Measurements from ENCODE around the gene SLIT3.

The SLIT3 gene

DNA sequence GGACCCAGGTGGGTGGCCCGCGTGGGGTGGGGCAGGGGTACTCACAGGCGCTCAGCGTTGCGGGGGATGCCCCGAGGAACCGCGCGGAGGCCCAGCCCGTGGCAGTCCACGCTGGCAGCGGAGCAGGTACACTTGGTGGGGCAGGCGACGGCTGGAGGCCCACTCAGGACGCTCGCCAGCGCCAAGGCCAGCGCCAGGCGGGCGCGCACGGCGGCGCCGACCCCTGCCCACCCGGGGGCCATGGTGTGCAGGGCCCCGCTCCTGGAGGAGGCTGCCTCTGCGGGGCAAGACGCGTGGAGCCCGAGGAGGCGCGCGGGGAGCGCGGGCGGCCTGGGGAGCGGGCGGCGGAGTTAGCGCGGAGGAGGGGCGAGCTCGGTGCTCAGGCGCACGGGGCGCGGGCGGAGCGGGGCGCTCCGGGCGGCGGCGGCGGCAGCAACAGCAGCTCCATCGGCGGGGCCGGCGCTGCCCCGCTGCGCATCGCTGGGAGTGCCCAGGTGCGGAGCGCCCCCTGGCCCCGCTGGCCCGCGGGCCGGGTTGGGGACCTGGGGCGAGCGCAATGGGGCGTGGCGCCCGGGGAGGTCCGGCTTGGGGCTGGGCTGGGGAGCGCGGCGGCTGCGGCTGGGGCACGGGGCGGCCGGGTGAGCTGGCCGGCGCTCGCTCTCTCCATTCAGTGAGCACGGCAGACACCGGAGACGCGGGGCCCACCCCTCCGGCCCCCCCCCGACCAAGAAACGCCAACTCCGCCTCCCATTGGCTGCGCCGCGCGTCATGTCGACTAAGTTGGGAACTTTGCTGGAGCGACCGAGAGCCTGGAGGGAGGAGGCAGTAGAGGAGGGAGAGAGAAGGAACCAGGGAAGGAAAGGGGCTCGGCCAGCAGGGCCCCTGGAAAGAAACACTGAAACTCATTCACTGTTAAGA is at the start of gene SLIT3:
Gene SLIT3, minus strand, starts transcription at position 672 of the 918 bp plus-strand sequence. Its CDS starts 430 bp downstream, at position 242.
- DNase-seq (ENCODE audit: low read depth), result no peak

DNA sequence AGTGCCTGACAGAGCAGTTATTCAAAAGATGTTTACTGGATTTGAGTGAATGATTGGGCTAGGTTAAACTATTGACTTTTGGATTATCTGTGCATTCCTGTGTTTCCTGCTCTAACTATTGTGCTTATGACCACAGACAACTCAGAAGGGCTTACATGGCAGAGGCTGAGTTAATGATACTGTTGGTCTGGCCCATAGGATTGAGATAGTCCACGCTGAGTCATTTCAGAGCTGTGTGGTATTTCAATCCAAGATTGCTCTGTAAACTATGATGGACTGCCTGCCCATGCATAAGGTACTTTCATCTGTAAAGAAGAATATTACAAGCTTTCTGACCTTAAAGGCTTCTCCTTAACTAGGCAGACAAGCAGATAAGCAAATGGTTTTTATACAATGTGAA is 49.1 kb upstream of the SLIT3 start:
- DNase-seq (ENCODE audit: low read depth), result no peak

DNA sequence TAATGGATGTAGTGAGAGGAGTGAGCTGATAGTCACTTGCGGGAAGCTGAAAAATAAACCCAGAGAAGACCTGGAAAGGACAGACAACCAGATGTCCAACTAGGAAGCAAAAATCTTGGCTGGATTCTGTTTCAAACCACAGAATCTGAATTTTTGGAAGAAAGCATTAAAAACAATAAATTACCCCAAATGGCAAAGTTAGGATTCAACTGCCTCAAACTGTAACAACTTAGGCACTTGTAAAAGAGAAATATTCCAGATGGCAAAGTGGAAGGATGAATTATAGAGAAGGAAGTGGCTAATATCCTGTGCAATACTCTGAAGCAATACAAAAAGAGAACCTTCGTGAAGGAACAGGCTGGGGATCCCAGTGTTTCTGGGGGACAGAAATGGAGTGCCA is 46.8 kb upstream of the SLIT3 start:
- DNase-seq (ENCODE audit: low read depth), result no peak

DNA sequence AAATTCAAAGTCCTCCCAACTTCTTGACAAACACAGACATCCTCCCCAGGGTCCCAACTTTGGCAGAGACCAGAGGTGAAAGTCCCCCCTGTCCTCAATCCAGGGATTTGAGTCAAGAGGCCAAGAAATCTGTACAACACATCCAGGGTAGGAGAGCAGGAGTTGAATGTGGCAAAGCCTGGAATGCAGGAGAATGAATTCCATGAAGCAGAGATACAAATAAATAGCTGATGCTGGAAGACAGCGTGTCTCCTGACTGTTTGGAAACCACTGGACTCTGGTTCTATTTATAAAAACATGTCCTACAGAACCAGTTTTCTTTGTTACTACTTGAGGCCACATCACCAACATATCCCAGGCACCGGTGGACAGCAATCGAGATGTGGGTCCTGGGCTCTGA is 43.7 kb upstream of the SLIT3 start:
- no peak for DNase-seq (ENCODE audit: low read depth)

DNA sequence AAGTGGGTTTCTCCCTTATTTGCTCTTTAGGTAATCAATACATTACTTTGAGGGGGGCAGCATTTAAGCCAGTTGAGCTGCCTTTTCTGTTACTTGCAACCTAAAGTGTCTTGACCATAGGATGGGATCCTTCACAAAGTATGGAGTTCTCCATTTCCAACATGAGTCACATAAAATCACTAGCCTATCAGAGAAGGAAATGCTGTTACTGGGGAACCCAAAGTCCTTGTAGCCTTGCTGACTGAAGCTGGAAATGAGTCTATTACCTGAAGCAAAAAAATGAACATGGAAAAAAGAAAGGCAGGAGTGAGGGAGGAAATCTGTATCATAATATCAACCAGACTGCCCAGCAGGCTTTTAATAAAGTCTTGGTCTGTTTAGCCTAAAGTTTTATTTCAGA is 42.8 kb upstream of the SLIT3 start:
- DNase-seq (ENCODE audit: low read depth), result no peak

DNA sequence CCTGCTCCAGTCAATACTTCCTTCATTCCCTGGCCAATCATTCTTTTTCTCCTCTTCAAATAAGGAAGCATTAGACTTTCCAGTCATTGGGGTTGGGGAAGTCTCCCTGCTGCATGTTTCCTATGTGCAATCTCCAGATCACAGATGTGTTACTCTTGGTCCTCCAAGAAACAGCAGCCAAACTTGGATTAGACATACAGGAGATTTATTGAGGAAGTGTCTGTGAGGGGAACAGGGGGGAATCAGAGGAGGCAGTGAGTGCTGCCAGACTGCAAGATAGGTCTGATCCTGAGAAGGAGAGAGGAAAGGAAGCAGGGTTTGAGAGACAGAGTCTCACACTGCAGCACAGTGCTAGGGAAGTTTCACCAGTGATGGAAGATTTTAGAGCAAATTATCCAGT is 40.6 kb upstream of the SLIT3 start:
- DNase-seq (ENCODE audit: low read depth), result no peak

DNA sequence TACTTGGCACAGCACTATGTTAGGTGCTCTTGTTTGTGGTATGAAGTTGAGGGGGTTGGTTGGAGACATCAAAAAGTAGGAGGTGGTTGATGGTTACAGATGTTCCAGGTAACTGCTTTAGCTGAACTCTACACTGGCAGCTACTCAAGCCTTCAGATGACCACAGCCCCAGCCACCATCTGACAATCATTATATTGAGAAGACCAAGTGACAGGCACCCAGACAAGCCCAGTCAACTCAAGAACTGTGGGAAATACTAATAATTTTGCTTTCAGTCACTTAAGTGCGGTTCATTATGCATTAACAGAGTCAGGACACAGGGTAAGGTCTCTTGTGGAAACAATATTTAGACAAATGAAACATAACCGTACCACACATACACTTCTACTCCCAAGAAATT is 38.9 kb upstream of the SLIT3 start:
- no peak for DNase-seq (ENCODE audit: low read depth)

DNA sequence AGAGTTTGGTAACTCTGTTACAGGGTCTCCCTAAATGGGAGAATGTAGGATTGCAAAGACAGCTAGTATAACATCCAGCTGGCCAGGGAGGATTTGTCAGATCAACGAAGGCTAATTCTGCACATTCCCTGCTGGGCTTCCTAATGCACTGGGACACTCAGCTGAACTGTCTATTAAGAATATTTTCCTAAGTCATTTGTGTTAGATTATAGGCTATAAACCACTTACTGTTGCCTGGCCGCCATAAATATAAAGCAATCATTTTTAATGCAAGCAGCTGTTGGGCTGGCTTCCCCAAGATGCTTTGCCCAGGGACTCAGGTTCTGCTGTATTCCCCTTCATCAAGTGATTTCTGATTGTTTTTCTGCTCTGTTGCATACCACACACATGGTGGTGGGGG is 35.3 kb upstream of the SLIT3 start:
- DNase-seq (ENCODE audit: low read depth), result no peak

DNA sequence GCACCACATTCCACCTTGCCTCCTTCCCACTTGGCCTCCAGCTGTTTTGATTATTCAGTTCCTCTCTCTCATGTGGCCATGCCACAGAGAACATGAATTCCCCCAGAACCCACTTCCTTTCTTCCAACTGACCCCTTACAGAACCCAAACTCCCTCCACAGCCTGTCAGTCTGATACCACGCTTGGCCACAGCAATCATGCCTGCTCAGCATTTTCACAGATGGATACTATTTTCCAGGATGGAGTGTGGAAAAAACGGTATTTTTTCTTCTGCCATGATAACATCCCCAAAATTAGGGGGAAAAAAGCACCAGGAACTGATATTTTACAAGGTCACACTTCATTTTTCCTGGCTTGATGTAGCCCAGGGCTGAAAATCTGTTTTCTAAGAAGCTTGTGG is 34.9 kb upstream of the SLIT3 start:
- DNase-seq (ENCODE audit: low read depth), result no peak

DNA sequence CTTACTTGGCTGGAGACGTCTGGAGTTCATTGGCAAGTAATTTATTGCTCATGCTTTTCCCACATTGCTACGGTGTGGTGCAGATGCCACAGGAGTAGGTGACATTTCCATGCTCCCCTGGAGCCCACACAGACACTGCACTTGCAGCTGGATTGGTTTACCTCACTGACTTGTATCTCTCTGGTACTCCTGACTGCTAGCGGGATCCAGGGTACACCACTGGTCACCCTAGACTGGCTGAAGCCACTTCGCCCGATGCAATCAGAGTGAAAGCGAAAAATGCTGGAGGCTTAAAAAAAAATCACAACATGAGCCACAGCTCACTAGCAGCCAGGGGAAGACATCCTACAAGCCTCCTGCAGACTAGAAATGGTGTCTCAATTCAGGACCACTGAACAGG is 32.6 kb upstream of the SLIT3 start:
- no peak for DNase-seq (ENCODE audit: low read depth)

DNA sequence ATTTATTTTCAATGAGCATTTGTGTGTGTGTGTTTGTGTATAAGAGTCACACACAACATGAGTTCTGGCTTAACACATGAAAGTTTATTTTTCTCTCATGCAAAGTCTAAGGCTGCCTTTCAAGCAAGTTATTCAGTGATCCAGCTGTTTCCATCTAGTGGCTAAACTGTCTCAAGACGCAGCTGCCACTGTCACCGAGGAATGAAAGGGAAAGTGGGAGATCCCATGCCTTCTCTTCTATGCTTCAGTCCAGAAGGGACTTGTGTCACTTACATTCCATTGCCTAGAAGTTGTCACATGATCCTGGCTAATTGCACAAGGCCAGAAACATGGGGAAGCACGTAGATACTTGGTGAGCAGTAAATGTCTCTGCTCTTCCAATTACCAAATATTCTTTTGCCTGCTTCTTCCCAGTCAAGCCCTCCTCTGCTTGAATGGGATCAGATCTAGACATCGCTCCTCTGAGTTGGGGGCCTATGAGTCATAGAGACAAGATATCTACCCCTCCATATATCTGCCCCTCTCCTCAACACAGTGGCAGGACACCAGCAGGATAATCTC is 30.4 kb upstream of the SLIT3 start:
- no peak for DNase-seq (ENCODE audit: low read depth)

DNA sequence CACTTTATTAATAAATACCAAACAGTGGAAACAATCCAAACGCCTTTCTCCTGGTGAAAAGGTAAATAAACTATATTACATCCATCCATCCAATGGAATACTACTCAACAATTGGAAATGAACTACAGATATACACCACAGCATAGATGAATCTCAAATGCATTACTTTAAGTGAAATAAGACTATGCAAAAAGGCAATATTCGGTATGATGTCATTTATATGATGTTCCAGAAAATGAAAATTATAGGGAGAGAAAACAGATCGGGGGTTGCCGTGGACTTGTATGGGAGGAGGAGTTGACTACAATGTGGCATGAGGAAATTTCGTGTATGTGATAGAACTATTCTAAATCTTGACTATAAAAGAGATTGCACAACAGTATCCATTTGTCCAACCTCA is 27.5 kb upstream of the SLIT3 start:
- no peak for DNase-seq (ENCODE audit: low read depth)

DNA sequence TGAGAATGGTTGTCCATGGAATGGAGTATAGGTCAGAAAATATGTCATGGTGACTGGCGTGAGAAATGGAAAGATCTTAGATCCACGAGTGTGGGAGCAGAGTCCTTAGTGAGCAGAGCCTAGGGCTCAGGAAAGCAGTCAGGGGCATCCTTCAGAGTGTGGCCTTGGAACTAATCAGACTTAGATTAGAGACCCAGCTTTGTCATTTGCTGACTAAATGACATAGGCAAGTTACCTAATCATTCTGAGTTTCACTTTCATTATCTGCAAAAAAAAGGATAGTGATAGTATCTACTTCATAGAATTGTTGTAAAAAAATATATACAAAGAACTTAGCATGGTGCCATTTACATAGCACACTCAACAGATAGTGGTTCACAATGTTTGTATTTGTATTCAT is 24.3 kb upstream of the SLIT3 start:
- no peak for DNase-seq (ENCODE audit: low read depth)

DNA sequence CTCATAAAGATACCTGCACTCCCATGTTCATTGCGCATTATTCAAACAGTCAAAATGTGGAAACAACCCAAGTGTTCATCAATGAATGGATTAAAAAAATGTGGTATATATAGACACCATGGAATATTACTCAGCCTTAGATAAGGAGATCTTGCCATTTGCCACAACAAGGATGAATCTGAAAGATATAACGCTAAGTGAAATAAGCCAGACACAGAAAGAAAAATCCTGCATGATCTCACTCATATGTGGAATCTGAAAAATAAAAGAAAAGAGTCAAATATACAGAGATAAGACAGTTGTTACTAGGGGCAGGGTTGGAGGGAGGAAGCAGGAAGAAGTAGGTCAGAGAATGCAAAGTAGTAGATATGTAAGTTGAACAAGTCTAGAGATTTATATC is 17.6 kb upstream of the SLIT3 start:
- no peak for DNase-seq (ENCODE audit: low read depth)

DNA sequence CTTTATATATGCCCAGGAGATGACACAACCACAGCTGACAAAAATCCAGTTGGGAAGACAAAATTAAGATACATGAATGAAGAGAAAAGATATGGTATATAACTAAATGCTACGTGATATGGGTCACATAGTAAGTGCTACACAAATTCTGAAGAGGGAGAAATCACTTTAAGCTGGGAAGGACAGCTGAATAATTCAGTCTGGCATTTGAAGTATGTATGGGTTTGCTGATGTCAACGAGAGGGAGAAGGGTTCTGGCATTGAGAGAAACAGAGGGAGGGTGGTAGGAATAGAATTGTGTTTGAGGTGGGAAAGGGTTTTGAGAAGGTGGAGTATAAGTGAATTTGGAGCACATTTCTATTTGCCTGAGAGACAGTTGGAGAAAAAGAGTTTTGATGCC is 6.7 kb upstream of the SLIT3 start:
- no peak for DNase-seq (ENCODE audit: low read depth)

DNA sequence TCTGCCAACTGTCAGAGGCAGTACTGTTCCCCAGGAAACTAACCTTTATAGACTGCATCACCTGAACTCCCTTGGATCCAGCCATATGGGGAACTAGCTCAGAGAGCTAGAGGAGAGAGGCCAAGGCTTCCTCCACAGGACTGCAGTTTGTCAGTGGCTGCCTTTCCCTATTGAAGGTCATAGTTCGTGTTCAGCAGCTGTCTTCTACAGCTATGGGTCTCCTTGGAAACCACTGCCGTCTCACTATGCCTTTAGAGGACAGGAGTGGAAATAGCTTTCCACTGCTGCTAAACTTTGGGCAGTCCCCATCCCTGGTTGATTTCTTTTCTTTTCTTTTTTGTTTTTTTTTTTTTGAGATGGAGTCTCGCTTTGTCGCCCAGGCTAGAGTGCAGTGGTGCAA is 4.4 kb upstream of the SLIT3 start:
- DNase-seq (ENCODE audit: low read depth), result no peak

DNA sequence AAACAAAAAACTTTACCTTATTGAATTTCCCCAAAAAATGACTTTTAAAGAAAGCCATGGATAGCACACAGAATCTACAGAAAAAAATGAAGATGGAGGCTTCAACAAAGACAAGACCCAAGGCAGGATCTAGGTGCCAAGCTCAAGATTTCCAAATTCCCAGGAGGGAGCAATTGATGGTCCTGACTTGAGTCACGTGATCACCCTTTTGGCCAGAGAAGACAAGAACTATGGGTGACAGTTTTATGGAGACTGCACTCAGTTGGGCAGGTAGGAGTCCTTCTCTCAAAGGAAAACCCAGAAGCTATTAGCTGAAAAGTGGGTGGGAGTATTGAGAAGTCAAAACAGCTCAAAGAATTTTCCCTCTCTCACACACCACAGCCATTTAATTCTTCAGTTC is 3.2 kb upstream of the SLIT3 start:
- no peak for DNase-seq (ENCODE audit: low read depth)

DNA sequence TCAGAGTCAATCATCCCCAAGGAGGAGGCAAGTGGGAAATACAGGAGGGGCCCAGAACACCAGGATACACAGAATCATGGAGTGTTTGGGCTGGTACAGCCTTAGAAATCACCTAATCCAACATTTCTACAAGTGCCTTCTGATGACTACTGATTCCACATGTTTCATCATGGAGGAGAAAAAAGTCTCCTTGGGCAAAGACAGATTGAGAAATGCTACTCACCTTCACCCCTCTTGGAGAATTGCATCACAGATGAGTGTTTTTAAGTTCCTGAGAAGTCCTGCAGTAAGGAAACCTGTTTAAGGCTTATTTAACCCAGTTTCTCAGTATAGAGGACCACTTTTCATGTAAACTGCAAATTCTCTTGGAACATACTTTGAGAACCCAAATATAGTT is 2.2 kb upstream of the SLIT3 start:
- DNase-seq (ENCODE audit: low read depth), result no peak

DNA sequence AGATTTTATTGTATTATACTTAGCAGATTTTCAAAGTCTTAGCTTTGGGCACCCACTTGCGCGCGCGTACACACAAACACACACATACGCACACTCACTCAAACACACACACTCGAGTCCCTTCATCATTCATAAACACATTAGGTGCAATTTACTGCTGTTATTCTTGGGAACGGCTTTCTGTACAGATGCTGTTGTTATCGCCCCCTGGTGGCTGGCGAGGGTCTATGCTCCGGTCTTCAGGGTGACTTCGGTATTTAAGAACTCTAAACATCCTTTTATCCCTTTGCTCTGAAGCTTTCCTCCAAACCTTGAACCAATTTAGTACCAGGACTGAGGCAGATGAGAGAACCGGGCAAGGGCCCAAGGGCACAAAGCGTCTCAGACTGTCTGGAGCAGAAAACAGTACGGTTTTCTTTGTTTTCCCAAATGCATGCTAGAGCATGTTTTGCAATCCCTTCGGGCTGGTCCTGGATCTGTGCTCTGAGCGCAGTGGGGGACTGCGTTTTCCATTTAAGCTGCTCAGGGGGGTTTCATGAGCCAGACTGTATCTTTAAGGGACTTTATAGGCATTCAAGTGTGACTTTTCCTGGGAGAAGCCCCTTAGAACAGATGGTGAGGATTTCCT is 1.7 kb upstream of the SLIT3 start:
- DNase-seq (ENCODE audit: low read depth), result no peak

DNA sequence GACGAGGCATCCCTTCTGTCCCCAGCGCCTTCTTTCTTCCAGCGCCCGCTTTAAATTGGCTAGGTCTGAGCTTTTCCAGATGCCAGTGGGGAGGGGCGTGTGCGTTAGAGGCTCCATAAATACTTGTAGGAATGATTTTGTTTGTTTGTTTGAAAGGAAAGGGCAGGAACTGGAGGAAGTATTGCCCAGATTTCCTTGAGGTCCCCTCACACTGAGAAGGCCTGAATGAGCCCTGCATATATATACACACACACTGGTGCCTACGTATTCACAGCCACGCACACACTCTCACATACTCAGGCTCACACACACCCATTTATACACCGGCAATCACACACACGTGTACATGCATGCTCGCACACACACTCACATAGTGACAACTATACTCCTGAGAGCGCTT is 1.0 kb upstream of the SLIT3 start:
- no peak for DNase-seq (ENCODE audit: low read depth)

DNA sequence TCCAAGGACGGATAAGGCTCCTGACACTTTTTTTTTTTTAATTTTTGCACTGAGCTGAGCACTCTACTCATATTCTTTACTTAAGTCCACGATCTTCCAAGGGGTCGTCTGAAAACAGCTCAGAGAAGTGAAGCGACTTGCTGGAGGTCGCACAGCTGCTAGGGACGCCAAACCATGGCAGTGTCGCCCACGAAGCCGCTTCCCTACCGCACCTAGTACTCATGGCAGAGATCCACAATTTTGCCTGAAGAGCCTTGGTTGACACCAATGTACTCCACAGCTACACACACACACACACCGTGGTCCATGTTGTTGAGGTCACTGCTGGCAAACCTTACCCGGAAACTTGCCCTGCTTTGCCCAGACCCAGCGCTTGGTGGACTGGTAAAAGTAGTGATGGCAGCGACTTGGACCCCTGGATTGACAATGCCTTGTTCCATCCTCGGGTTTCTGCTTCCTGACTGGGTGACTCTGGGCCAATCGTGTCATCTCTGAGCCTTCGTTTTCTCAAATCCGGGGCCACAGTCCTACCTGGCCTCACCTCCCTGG is 521 bp upstream of the SLIT3 start:
- no peak for DNase-seq (ENCODE audit: low read depth)

DNA sequence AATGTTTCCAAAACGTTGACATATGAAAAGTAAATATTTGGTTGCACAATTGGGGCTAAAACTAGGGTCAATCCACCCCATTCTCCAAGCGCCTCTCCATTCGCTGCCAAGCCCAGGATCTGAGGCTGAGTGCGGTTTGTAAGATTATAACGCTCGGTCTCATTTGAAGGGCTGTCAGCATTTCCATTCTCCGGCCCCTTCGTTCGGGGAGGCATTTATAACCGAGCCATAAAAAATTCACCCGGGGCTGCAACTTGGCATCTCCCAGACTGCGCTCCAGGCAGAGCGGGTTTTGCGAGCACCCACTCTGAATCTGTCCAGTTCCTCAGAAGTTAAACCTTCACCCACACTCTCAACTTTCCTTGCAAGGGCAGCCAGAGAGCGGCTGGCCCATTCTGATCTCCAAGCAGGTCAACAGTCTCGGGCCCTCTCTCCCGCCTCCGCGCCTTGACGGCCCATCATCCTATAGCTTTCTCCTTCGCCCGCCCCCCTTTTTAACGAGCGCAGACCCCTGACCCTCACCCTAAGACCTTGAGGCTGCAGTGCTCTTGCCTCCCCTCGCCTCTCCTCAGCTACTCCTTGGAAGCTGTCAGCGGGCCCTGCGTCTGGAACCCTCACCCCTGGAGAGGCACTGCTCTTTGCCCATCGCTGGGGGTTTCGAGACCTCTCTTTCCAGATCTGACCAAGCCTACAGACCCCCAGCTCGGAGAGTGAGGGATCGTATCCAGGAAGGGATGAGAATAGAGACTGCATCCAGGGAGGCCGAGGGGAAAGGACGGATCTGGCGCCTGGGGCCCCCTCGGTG is 1.1 kb downstream of the SLIT3 start:
- no peak for DNase-seq (ENCODE audit: low read depth)
